ACC112 (cell line): ENCODE measurements around the gene CBX8.

ENCODE experiments used
- H2AFZ ChIP-seq: fragments of 200-600 bp; sonication (generic); one replicate; pipeline ENCODE4 v1.6.0; 2017; ENCODE audit warnings: antibody characterized with exemption, low read length; ENCODE audit not compliant: unreplicated experiment
- H3K27ac ChIP-seq: fragments of 200-600 bp; sonication (generic); 2 replicates; pipeline ENCODE4 v1.5.1; 2014; ENCODE audit warnings: low read depth, mild to moderate bottlenecking, antibody characterized with exemption, low read length, moderate library complexity
- H3K27me3 ChIP-seq: fragments of 200-600 bp; sonication (generic); 2 replicates; pipeline ENCODE4 v1.6.1; 2014; ENCODE audit warnings: mild to moderate bottlenecking, antibody characterized with exemption, low read length, moderate library complexity, mixed read lengths; ENCODE audit not compliant: insufficient read depth
- H3K36me3 ChIP-seq: fragments of 200-600 bp; sonication (generic); 2 replicates; pipeline ENCODE4 v1.6.1; 2016; ENCODE audit warnings: mild to moderate bottlenecking, antibody characterized with exemption, low read length, moderate library complexity, mixed read lengths; ENCODE audit not compliant: insufficient read depth
- H3K4me1 ChIP-seq: fragments of 200-600 bp; sonication (generic); one replicate; pipeline ENCODE4 v1.6.1; 2016; ENCODE audit warnings: low read length, mixed read lengths; ENCODE audit not compliant: insufficient read depth, unreplicated experiment, control insufficient read depth
- H3K4me3 ChIP-seq: fragments of 200-600 bp; sonication (generic); 2 replicates; pipeline ENCODE4 v1.5.1; 2014; ENCODE audit warnings: mild to moderate bottlenecking, low read depth, low read length
- H3K79me2 ChIP-seq: fragments of 200-600 bp; sonication (generic); one replicate; pipeline ENCODE4 v1.6.0; 2016; ENCODE audit warnings: low read length; ENCODE audit not compliant: control insufficient read depth, unreplicated experiment, insufficient read depth

Gene CBX8

DNA sequence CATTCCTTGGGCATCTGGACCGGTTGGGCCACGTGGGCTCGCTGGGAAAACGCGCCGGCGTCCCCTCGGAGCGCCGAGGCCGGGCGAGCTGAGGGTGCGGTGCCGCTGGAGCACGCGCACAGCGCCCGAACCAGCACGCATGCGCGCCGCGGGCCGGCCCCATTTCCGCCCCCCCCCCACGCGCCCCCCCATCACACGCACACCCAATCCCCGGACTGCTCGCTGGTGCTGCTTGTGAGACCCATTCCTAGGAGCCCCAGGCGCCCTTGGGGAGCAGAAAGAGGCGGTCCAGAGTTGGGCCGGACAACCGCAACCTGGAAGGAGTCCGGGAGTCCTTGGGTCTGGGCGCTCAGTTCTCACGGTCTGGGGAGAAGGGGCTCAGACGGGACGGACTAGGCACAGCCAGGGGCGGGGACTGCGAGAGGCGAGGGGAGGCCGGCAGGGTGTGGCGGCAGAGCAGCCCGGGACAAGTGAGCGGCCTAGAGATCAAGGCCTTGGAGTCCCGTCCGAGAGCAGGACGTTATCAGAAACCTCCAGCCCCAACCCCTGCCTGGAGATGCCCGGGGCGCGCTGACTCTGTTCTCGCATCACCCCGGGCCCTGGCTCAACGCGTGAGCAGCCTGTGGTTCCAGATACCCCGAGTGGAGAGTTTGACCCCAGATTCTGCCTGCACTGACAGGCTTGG, 6.0 kb upstream of the CBX8 start:
- H3K4me3 ChIP-seq = peak overlapping the region; percentile 60
- peaks cover 21% of the 10 kb centered on the region for H3K4me1 ChIP-seq
- H3K36me3 ChIP-seq = no peaks in the 10 kb centered on the region
- H3K27ac ChIP-seq = no peak overlapping the region
- no peak overlapping the region for H2AFZ ChIP-seq
- no peaks in the 10 kb centered on the region for H3K79me2 ChIP-seq
- H3K27me3 ChIP-seq = peaks cover 100% of the 10 kb centered on the region

GRCh38 chr17:79802039-79802735, 5.3 kb upstream of the CBX8 start:
- Histone ChIP-seq H3K27me3 (peaks cover 95% of the 10 kb centered on the region), H3K4me3 (peak overlapping the region; percentile 60), H3K4me1 (peaks cover 21% of the 10 kb centered on the region), H3K36me3 (no peaks in the 10 kb centered on the region), H3K79me2 (no peaks in the 10 kb centered on the region), H2AFZ (no peak overlapping the region), H3K27ac (no peak overlapping the region)

DNA sequence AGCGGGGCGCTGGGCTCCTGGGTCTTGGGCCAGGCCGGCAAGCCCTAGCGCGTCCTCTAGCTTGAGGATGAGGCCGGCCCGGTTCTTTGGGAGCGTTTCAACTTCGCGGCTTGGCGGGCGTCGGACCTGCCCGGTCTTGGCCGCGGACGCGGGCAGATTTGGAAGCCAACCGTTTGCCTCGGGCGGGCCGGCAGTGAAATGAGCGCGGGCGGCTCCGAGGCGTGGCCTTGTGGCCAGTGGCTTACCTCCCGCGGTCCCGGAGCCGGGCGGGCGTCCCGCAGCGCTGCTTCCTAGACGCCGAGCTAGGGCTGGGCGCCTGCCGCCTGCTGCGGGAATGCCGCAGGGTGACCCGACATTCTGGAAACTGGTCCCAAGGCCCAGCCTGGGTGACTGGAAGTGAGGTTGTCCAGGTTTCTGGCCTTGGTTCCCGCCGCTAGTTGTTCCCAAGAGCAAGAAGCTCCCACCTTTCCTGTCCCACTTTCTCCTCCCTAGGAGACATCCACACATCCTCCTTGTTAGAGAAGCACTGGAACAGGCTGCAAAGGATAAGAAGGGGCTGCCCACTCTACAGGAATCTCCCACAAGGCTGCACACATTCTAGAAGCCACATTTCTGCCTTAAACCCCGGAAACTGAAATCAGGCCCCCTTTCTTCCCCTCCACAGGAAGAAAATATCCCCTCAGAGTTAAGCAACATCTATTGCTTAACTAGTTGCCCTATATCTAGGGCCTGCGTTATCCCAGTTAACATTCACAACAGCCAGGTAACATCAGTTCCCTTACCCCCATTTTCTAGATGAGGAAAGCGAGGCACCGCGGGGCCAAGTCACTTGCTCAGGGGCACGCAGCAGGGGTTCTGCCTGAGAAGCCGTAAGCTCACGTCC, 4.5 kb upstream of the CBX8 start:
- H3K4me1 ChIP-seq = peaks cover 21% of the 10 kb centered on the region
- H2AFZ ChIP-seq = peak overlapping the region; percentile 22
- H3K27ac ChIP-seq = no peak overlapping the region
- peaks cover 88% of the 10 kb centered on the region for H3K27me3 ChIP-seq
- H3K79me2 ChIP-seq = no peaks in the 10 kb centered on the region
- H3K4me3 ChIP-seq = no peak overlapping the region; the same call in 1 of the 2 replicates
- H3K36me3 ChIP-seq = no peaks in the 10 kb centered on the region

GRCh38 chr17:79800325-79801155, 3.7 kb upstream of the CBX8 start:
- peak overlapping the region; percentile 43; the same call in 1 of the 2 replicates for H3K4me3 ChIP-seq
- peak overlapping the region; percentile 22 for H2AFZ ChIP-seq
- H3K27ac ChIP-seq = no peak overlapping the region
- H3K4me1 ChIP-seq = peaks cover 26% of the 10 kb centered on the region
- no peaks in the 10 kb centered on the region for H3K79me2 ChIP-seq
- no peaks in the 10 kb centered on the region for H3K36me3 ChIP-seq
- peaks cover 79% of the 10 kb centered on the region for H3K27me3 ChIP-seq

- H3K4me3 ChIP-seq = peak overlapping the region; percentile 43; the same call in 1 of the 2 replicates
- no peaks in the 10 kb centered on the region for H3K36me3 ChIP-seq
- no peak overlapping the region for H3K27ac ChIP-seq
- H3K4me1 ChIP-seq = peaks cover 26% of the 10 kb centered on the region
- H3K27me3 ChIP-seq = peaks cover 71% of the 10 kb centered on the region
- no peaks in the 10 kb centered on the region for H3K79me2 ChIP-seq
- no peak overlapping the region for H2AFZ ChIP-seq
These were observed 2.9 kb upstream of the CBX8 start for GRCh38 chr17:79799538-79800324.

- Histone ChIP-seq H3K4me3 (no peak overlapping the region; the same call in 1 of the 2 replicates), H3K27ac (no peak overlapping the region), H3K79me2 (no peaks in the 10 kb centered on the region), H3K36me3 (no peaks in the 10 kb centered on the region), H3K27me3 (peaks cover 65% of the 10 kb centered on the region), H3K4me1 (peaks cover 26% of the 10 kb centered on the region), H2AFZ (no peak overlapping the region)
These were observed 2.3 kb upstream of the CBX8 start for GRCh38 chr17:79799174-79799537.

GRCh38 chr17:79798299-79799173, 1.7 kb upstream of the CBX8 start:
- peaks cover 26% of the 10 kb centered on the region for H3K4me1 ChIP-seq
- peak overlapping the region; percentile 48 for H2AFZ ChIP-seq
- peaks cover 59% of the 10 kb centered on the region for H3K27me3 ChIP-seq
- no peaks in the 10 kb centered on the region for H3K79me2 ChIP-seq
- H3K27ac ChIP-seq = no peak overlapping the region
- H3K36me3 ChIP-seq = no peaks in the 10 kb centered on the region
- peak overlapping the region; percentile 94 for H3K4me3 ChIP-seq

GRCh38 chr17:79797492-79798298, 818 bp upstream of the CBX8 start:
- Histone ChIP-seq H3K36me3 (no peaks in the 10 kb centered on the region), H3K27ac (no peak overlapping the region), H3K27me3 (peaks cover 51% of the 10 kb centered on the region), H3K4me1 (peaks cover 26% of the 10 kb centered on the region), H2AFZ (peak overlapping the region; percentile 48), H3K79me2 (no peaks in the 10 kb centered on the region), H3K4me3 (peak overlapping the region; percentile 94)
